Activated CD4-positive, alpha-beta T cell treated with anti-CD3 and anti-CD28 coated beads, Interleukin-2, amount 50 U/mL, for 1 hour (primary cell): Measurements from ENCODE around the gene PARN.
A peak's percentile ranks its signal among the peaks of the same experiment; 100 is the strongest.
"Not testable (repeated sequence)": the region's sequence is repeated elsewhere in the genome, so short reads cannot be mapped to it uniquely, and the experiment has no call there.

Experiments used
- DNase-seq: peaks from one replicate; pipeline ENCODE4 v3.0.0-alpha.2; 2020

Gene PARN

GRCh38 chr16:14629919-14630619 is at the start of gene PARN:
Gene PARN, minus strand, starts transcription at chr16:14630260. Its CDS starts 135 bp downstream, at chr16:14630125.
- peak; percentile 98 for DNase-seq

- no peak for DNase-seq
Observed at GRCh38 chr16:14678748-14679497, 48.9 kb upstream of the PARN start.

GRCh38 chr16:14677627-14678026 is 47.6 kb upstream of the PARN start:
- DNase-seq, result no peak

GRCh38 chr16:14676633-14677032 is 46.6 kb upstream of the PARN start:
- no peak for DNase-seq

GRCh38 chr16:14672403-14672971 is 42.4 kb upstream of the PARN start:
- DNase-seq, result no peak

- DNase-seq, result no peak
Observed at GRCh38 chr16:14669776-14670175, 39.7 kb upstream of the PARN start.

GRCh38 chr16:14668556-14669223 is 38.6 kb upstream of the PARN start:
- DNase-seq, result no peak

- DNase-seq, result no peak
Observed at GRCh38 chr16:14667347-14668266, 37.5 kb upstream of the PARN start.

- DNase-seq, result no peak
Observed at GRCh38 chr16:14658063-14658462, 28.0 kb upstream of the PARN start.

- no peak for DNase-seq
Observed at GRCh38 chr16:14652726-14653125, 22.7 kb upstream of the PARN start.

GRCh38 chr16:14650629-14651028 is 20.6 kb upstream of the PARN start:
- no peak for DNase-seq

- DNase-seq, result no peak
Observed at GRCh38 chr16:14649816-14650215, 19.8 kb upstream of the PARN start.

- DNase-seq, result no peak
Observed at GRCh38 chr16:14641926-14642325, 11.9 kb upstream of the PARN start.

GRCh38 chr16:14641206-14641605 is 11.1 kb upstream of the PARN start:
- no peak for DNase-seq

GRCh38 chr16:14640538-14640937 is 10.5 kb upstream of the PARN start:
- no peak for DNase-seq

GRCh38 chr16:14636951-14637240 is 6.8 kb upstream of the PARN start:
- not testable (repeated sequence) for DNase-seq

- not testable (repeated sequence) for DNase-seq
Observed at GRCh38 chr16:14636179-14636950, 6.3 kb upstream of the PARN start.

- no peak for DNase-seq
Observed at GRCh38 chr16:14635395-14636165, 5.5 kb upstream of the PARN start.

- no peak for DNase-seq
Observed at GRCh38 chr16:14634389-14634725, 4.3 kb upstream of the PARN start.

GRCh38 chr16:14632693-14633569 is 2.9 kb upstream of the PARN start, which contains the start of gene BFAR:
Gene BFAR, plus strand, starts transcription at chr16:14632951. Its CDS starts 11,396 bp downstream, at chr16:14644347.
- peak; percentile 99 for DNase-seq
